GM18873 (cell line): ENCODE results near the gene STAT5B.

ENCODE experiments used
- ATAC-seq: cut with Tn5 transposase; IDR thresholded peaks from one replicate; pipeline ENCODE4 v1.9.1; 2021; ENCODE audit warnings: mild to moderate bottlenecking, moderate library complexity, moderate number of reproducible peaks; ENCODE audit not compliant: unreplicated experiment, low FRiP score

STAT5B gene

DNA sequence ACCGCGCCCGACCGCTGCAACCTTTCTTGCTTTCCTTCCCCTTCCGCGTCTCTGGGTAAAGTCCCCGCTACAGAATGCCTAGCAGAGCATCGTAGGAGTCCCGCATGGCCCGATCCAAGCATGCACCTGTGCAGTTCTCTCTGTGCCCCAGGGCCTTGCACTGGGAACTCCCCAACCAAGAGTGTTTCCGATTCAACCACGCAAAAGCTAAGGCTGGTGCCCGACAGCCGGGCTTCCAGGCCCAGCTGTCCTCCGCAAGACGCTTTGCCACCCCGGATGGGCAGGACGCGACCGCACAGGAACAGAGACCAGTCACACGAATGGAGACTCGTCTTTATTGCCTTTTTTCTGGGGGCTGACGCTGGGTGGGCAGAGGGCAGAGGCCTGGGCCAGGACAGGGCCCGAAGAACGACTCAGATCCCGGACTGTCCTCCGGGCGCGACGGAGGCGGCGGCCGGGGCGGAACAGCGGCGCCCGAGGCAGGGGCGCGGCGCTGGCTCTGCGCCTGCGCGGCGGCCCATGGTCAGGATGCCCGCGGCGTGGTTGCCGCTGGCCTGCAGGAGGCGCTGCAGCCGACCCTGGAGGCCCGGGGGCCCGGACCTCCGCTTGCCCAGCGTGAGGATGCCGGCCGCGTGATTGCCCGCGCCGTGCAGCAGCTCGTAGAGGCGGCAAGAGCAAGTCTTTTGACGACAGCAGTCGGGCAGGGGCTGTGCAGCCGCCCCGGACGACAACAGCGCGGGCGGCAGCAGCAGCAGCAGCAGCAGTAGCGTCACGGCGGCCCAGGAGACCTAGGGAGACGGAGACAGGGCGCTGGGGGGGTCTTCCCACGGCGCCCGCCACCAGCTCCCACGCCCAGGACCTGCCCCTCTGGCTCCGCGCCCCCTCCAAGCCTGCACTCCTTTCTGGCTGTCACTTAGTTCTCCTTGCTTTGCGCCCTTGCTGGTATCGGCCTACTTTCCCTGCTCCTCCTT lies 92.2 kb downstream of the STAT5B start:
- peak; percentile 55 for ATAC-seq

DNA sequence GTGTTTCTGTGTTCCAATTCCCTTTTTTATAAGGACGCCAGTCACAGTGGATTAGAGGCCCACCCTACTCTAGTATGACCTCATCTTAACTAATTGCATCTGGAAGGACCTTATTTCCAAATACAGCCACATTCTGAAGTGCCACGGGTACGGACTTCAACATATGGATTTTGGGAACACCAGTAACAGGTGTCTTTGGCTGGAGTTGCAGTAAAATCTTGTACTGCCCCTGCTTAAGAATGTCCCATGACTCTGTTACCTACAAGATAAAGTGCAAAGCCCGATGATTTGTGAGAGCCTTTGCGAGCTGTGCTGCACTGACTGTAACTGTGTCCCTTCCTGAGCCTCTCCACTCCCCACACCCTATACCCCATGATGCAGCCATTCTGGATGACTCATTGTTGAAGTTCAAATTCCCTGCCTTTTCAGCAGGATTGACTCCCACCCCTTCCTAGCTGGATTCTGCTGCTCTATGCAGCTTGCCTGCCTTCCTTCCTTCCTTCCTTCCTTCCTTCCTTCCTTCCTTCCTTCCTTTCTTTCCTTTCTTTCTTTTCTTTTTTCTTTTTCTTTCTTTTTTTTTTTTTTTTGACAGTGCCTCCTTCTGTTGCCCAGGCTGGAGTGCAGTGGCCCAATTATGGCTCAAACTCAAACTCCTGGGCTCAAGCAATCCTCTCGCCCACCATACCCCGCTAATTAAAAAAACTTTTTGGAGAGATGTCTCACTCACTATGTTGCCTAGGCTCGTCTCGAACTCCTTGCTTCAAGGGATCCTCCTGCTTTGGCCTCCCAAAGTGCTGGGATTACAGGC lies 93.1 kb downstream of the STAT5B start:
- no peak for ATAC-seq

DNA sequence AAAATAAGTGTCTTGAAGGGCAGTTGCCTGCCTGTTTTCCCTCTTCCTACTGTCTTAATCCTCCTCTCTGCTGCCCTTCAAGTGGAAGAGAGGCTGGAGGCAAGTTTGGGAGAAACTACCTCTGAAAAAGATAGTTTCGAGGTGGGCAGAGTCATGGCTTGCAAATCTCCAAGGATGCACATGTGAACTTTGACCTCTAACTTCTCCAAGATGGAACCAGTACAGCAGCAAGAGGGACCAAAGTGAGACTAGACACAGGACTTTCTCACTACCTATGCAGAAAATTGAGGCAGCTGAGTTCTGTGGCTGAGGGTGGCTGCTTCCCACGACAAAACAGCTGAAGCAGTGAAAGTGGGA lies 94.4 kb downstream of the STAT5B start:
- no peak for ATAC-seq

DNA sequence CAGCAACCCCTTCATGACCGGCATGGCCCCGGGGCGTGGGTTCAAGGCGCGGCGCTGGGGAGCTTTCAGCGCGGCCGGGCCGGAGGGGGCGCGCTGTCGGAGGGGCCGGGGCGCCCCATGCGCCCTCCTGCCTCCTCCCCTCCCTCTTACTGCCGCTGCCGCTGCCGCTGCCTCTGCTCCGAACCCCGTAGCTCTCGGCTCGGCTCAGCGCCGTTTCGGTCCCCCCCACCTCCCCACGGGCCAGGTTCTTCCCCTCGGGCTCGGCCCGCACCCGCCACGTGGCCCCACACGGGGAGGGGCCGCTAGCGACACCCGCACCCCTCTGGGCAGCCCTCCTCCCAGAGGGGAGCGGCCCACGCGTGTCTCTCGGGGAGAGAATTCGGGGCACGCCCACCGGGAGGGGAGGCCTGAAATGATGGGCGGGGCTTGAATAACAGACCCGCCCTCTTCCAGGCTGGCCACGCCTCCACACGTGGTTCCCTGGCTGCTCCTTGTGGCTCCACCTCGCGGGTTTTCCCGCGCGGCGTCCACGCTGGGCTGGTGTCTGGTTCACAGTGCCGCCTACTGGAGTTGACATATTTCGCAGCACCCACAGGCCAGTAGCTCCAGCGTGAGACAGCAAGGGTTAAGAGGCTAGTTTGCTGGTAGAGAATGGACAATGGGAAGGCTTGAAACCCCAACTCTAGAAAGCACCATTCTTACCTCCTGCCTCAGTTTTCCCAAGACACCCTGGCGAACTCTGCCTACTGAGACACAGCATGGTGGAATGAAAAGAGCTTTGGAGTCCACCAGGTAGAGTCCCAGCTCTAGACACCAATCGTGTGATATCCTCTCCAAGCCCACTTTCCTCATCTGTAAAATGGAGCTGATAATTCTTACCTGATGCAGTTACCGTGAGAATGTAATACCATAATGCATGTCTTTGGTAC lies 95.0 kb downstream of the STAT5B start, which contains the start of gene KCNH4:
KCNH4 (minus strand) TSS at position 221 of the 929 bp plus-strand sequence; CDS start at position 24, 197 bp downstream.
- ATAC-seq = no peak

DNA sequence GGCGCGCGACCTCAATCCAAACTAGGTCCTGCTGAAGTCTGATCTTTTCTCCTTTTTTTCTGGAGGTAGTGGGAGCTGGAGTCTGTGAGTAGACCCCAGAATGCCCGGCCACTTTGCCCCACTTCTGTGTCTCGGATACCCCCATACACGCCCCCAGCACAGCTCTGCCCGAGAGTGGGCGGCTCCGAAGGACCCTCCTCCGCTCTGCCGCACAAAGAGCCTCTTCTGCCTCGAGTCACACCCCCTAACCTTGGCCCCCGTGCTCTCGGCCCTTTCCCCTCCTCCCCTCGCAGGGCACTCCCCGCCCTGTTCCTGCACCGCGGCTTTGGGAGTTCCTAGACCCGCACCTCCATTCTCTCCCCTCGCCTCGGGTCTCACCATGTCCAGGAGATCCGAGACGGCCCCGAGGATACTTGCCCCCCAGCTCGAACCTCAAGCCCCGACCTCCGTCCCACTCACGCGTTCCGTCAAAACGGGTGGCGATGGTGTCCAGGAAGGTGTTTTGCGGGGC lies 95.7 kb downstream of the STAT5B start:
- no peak for ATAC-seq

DNA sequence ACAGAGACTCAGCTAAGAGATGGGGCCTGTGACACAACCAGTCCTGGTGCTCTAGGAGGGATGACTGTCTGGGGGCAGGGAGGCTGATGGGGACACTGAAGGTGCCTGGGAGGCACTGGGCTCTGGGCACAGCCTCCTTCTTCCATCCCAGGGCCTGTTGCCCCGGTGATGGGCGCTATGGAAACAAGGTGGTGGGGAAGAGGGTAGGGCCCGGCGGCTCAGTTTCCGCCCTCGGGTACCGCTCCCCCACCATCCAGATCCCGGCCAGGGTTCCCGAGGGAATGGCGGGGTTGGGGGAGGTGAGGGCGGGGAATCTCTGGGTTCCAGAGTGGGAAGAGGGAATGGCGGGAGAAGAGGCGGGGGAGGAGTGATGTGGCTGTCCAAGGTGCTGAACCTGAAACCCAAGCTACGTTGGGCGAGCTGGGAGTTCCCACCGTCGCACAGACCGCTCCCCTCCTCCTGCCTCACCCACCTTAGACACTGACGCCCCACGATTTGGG lies 96.2 kb downstream of the STAT5B start:
- ATAC-seq = no peak

DNA sequence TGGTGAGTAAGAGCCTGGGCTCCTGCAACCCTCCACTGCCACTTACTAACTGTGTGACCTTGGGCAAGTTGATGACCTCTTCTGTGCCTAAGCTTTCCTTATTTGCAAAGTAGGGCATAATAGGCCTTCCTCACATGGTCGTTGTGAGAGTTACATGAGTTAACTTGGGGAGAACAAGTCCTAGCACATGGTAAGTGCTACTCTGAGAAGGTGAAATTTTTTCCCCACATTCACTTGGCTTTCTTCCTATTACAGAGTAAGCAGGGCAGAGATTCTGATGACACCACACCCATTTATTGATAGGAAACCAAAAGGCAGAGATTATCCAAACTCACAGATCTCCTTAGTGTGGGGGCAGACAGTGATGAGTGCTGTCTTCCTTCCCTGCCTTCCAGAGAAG lies 96.9 kb downstream of the STAT5B start:
- no peak for ATAC-seq

DNA sequence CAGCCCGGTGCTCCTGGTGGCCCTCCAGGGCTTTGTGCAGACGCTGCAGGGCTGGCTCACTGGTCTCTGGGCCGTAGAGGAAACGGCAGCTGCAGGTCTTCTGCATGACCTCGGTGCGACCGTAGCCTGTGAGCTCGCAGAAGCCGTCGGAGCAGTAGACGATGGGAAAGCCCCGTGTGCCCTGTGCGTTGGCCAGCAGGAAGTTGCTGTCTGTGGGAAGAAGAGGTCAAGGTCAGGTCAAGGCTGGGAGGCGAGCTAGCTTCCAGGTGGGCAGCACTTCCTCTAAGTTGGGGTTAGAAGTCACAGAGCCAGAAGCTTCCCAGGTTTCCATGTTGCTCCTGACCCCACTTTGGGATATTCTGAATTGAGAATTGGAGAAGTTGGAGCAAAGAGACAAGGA lies 97.4 kb downstream of the STAT5B start:
- ATAC-seq = no peak

DNA sequence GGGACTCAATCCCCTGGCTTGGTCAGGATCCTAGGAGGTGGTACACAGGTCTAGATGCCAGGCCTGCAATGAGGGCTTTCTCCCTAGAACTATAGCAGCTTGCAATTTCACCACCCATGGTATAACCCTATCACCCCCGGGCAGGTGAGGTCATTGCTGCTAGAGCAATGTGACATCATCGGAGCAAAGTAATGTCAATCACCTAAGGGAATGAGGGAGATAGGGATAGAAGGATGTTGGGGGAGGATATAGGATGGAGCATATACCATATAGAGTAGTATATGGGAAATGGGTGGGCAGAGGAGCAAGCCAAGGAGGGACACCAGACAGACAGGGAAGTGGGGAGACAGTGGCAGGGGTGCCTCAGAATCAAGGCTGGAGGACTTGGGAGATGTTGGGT lies 98.5 kb downstream of the STAT5B start:
- no peak for ATAC-seq

DNA sequence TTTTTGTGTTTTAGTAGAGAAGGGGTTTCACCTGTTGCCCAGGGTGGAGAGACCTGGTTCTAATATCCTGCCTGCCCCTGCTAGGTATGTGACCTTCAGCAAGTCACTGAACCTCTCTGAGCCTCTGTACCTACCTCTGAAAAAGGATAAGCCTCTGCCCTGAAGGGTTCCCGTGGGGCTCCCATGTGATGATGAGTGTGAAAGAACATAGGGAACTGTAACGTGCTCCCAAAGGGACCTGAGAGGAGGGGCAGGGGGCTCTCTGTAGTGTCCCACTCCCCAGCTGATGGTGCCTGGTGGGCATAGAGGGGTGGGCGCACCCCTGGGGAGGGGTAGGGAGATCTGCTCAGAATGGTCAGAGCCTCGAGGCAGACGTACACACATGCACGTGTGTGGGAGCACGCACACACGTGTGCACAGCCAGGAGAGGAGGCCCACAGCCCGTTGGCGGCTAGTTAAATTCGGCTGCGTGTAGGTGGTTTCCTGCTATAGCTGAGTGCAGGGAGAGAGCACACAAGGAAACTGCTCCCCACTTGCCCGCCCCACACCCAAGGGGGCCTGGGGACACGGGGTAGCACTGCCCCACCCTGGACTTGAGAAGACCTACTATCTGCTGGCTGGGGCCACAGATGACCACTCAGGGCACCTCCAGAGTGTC lies 101.9 kb downstream of the STAT5B start:
- no peak for ATAC-seq

DNA sequence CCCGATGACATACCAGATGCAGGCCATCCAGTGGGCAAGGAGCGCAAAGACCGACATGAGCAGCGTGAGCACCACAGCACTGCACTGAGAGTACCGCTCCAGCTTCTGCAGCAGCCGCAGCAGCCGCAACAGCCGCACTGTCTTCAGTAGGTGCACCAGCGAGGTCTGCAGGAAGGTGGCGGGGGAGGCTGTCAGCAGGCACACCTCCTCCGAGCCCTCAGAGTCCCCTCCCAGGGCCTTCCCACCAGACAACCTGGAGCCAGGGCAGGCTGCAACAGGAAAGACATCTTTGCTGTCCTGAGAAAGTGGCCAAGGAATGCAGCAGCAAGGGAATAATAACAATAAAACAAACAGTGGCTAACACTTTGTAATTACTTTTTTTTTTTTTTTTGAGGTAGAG lies 104.4 kb downstream of the STAT5B start:
- no peak for ATAC-seq

DNA sequence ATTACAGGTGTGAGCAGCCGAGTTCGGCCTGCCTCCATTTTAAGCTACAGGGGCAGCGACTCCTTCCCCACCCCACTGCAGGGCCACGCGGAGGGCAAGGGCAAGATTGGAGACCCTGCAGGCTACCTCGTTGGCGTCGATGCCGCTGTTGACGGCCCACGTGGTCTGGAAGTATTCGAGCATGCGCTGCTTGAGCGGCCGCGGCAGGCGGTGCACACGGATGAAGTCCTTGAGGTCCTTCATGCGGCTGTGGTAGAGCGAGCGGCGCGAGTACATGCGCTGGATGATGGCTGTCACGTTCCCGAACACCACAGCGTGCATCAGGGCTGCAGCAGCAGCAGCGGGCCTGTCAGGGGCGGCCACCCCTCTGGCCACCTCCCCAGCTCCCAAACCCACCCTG lies 106.8 kb downstream of the STAT5B start:
- no peak for ATAC-seq

DNA sequence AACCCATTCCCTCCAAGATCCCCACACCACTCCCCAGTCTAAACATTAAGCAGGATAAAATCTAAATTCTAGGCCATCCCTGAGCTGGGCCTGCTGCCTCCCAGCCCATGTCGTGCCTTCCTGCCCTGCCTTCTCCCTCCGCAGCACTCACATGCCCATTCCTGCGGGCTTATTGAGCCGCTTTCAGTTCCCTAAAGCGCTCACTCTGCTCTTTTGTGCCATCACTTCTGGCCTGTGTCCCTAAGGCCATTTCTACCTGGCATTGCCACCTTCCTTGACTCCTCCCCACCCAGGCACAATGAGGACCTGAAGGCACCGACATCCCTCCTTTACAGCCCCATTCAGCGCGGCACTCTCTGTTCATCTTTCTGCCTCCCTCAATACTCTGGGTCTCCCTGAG lies 108.4 kb downstream of the STAT5B start:
- no peak for ATAC-seq

DNA sequence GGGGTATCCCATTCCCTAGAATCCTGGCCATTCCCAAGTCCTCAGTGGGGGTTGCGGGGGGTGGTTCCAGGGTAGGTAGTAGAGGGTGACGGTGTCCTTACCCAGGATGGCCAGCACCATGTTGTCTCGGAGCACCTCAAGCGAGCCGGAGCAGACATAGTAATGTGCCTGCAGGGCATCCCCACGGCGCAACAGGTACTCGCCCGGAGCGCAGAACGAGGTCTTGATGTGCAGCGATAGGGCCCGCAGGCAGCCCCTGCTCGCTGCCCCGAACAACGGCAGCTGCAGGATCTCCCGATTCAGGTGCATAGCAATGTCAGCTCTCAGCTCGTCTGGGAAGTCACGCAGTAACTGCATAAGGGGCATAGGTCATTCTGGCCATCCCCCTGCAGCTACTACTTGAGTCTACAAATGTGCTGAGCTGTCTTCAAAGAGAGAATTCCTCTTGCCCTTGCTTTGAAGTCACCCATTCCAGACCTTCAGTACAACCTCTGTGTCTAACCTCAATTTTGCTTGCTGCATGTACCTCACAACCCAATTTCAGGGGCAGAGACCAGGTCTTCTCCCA lies 109.9 kb downstream of the STAT5B start:
- ATAC-seq = no peak

DNA sequence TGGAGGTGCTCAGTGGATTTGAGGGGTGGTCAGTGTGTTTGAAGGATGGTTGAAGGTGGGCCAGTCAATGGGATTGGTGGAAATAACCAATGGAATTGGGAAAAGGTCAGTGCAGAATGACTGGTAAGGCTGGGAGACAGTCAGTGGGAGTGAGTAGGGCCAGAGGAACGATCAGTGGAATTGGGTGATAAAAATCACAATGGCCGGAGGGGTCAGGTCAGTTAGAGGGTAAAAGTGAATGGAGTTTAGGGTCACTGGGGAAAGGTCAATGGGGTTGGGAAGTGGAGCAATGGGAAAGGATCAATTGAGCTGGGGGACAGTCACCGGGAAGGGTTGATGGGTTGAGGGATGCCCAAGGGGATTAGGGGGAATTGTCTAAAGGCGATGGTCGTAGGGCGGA lies 110.4 kb downstream of the STAT5B start:
- no peak for ATAC-seq

DNA sequence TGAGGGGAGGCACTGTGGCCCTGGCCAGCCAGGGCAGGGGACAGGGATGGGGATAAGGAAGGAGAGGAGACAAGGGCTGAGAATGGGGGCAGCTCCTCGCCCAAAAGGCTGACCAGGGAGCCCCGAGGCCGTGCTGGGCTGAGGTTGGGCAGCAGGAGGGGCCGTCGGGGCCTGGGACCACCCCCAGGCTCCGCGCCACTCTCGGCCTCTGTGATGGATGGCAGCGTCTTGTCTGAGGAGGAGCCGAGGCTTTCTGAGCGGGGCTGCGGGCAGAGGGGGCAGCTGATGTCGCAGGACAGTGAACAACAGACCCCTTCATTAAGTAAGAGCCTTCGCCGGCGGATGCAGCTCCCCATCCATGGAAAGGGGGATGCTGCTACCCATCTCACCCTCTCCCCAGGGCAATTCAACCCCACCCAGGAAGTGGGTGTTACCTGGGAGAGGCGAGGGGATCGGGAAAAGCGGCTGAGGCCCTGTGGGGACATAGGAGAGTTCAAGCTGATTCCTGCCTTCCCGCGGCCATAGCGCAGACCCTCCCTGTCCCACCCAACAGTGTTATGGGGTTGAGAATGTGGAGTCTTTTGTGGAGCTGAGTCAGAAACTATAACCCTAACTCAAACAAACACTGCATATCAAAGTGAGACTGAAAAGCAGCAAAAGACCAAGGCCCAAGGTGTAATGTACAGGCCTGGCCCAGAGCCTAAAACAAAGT lies 112.3 kb downstream of the STAT5B start:
- no peak for ATAC-seq

DNA sequence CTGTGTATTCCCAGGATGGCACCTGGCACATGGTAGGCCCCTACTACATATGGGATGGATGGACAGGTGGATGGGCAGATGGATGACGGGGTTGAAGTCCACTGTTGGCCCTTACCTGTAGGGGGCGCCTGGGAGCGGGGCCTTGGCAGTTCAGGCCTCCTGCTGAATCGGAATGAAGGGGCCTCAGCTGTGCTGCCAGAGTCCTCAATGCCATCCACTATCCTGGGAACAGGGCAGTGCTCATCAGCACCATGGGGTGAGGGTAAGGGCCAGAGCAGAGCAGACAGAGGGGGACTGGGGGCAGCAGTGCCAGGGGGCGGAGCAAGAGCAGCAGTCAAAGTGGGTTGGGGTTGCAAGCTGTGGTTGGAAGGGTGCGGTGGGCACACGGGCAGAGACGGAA lies 113.1 kb downstream of the STAT5B start:
- ATAC-seq = no peak

DNA sequence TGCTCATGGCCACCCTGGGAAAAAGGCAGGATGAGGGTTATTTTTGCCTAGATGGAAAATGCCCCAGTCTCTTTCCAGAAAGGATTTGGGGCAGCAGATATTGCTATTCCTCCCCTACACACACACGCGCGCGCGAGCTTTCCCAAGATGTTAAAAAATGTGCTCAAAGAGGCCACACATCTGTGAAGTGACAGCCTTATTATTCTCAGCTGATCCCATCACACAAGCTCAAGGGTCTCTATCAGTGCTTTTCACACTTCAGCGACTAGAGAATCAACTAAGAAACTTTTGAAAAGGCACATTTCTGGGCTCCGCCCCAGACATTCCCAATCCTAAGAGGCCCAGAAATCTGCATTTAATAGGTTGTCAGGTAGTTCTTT lies 115.7 kb downstream of the STAT5B start:
- ATAC-seq = no peak
